Heart left ventricle (tissue), 13 donors: ENCODE results near the gene CSTPP1.

ENCODE experiments used
- POLR2A ChIP-seq, 2 donors: fragments of 450-650 bp; IDR thresholded peaks; one replicate each; pipeline ENCODE4 v1.6.1; 2017; ENCODE audit warnings: antibody characterized with exemption in 2 of 2, mild to moderate bottlenecking in 2 of 2, moderate library complexity in 2 of 2
- TF ChIP-seq, protein P1 (sequence below), 12 donors: fragments of 200-600 bp; sonication (generic) in 4 of 12; IDR thresholded peaks; one replicate each; pipeline versions ENCODE4 v1.5.0 to v1.8.0; 2018 to 2022; ENCODE audit warnings: antibody characterized with exemption in 12 of 12, mild to moderate bottlenecking in 5 of 12
- donor health status: ischemic (EF 13 %, LVEDD 7.1; RV severe dilation, severe dysfunction).
- donor health status: DM: no; HTN: yes; CAD: no.
- donor health status: DM: no; HTN: no; CAD: no.
- donor health status: ischemic (EF 25% LVEDD 6.9; RV normal size, moderate dysfunction).
- donor health status: ischemic (EF 25% LVEDD 5.7; RV mildly dilated, moderate dysfunction).
- donor health status: ischemic (EF 35%, LVEDD 5.7; RV mildly dilated, moderate dysfunction).
- donor health status: nonischemic (EF 11% LVEDD 7.7; RV severe dilation, severe dysfunction).
- donor health status: DM: yes; HTN: yes; CAD: no.
- donor health status: PGD.
- donor health status: ischemic (EF 29% LVEDD 5.4; RV normal size, mild dysfunction).
- donor health status: nonischemic (EF 23%, LVEDD 6.1; RV moderate dilation, normal function).

DNA sequence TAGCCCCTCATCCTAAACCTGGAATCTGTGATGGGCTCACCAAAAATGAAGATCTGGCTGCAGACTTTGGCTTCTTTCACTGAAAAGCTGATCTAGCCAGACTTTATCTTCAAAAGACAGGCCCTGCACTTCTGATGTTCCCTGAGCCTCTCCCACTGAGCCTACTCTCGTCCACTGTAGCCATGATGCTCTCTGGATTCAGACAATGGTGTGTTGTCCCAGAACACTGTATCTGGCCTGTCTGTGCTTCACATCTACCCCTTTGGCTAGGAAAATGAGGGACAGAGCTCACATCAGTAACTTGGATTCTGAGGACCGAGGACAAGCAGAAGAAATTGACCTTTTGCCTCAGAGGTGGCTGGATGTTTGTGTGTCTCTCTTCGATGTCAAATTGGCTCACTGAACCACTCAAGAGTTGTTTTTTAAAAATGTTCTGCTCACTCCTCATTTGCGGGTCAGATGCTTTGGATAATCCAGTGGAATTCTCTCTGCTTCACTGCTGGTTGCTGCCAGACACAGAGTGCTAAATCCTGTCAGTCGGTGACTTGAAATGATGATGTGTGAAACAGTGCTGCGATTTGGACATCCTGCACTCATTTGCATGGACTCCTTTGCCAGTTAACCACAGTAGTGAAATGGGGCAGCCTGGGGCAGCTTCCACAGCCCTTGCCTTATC lies 172.6 kb downstream of the CSTPP1 start:
- TF ChIP-seq, protein P1, sequence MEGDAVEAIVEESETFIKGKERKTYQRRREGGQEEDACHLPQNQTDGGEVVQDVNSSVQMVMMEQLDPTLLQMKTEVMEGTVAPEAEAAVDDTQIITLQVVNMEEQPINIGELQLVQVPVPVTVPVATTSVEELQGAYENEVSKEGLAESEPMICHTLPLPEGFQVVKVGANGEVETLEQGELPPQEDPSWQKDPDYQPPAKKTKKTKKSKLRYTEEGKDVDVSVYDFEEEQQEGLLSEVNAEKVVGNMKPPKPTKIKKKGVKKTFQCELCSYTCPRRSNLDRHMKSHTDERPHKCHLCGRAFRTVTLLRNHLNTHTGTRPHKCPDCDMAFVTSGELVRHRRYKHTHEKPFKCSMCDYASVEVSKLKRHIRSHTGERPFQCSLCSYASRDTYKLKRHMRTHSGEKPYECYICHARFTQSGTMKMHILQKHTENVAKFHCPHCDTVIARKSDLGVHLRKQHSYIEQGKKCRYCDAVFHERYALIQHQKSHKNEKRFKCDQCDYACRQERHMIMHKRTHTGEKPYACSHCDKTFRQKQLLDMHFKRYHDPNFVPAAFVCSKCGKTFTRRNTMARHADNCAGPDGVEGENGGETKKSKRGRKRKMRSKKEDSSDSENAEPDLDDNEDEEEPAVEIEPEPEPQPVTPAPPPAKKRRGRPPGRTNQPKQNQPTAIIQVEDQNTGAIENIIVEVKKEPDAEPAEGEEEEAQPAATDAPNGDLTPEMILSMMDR (IDR thresholded peaks at IDR 0.05): no peak
- no peak for TF ChIP-seq POLR2A (IDR thresholded peaks at IDR 0.05)
